Chondrocyte (in vitro differentiated cells): ENCODE data around the gene THAP9. TPM values are rescaled to one million over a fixed set of nuclear protein-coding genes. Genes with fewer than 3 reads are reported as not detected.

Source experiments
- DNase-seq: peaks from one replicate; pipeline ENCODE4 v3.0.0; 2021; ENCODE audit warnings: mixed read lengths, low spot score
- H3K27ac Mint-ChIP-seq: one replicate; pipeline ENCODE4 v1.8.0; 2021; ENCODE audit warnings: mild to moderate bottlenecking, moderate library complexity, mixed read lengths; ENCODE audit not compliant: unreplicated experiment
- H3K27me3 Mint-ChIP-seq: 2 replicates; pipeline ENCODE4 v1.8.0; 2021; ENCODE audit warnings: low read depth, mixed read lengths
- H3K36me3 Mint-ChIP-seq: 2 replicates; pipeline ENCODE4 v1.8.0; 2021; ENCODE audit warnings: low read depth, mixed read lengths
- H3K4me1 Mint-ChIP-seq: 2 replicates; pipeline ENCODE4 v1.8.0; 2021; ENCODE audit warnings: low read depth, mild to moderate bottlenecking, mixed read lengths
- H3K4me3 Mint-ChIP-seq: one replicate; pipeline ENCODE4 v1.8.0; 2021; ENCODE audit warnings: mild to moderate bottlenecking, moderate library complexity, mixed read lengths; ENCODE audit not compliant: unreplicated experiment
- H3K9me3 Mint-ChIP-seq: 2 replicates; pipeline ENCODE4 v1.8.0; 2021; ENCODE audit warnings: low read depth, mixed read lengths
- total RNA-seq: library from RNA; stranded (reverse); gene quantifications from 3 replicates; pipeline ENCODE4 v1.2.1, GENCODE V29; 2021
- TF ChIP-seq, protein P1 (sequence below): fragments of 200-600 bp; sonication (generic); IDR thresholded peaks from 2 replicates; pipeline ENCODE4 v1.5.0; 2021; ENCODE audit warnings: antibody characterized with exemption, mild to moderate bottlenecking, moderate library complexity

The THAP9 gene
- total RNA-seq, 1 donor from 2014 or later, result 4.3 TPM

- Mint-ChIP-seq H3K27me3 (no peaks in the 10 kb centered on the region), H3K4me3 (no peak overlapping the region), H3K4me1 (no peaks in the 10 kb centered on the region), H3K9me3 (no peaks in the 10 kb centered on the region), H3K36me3 (peaks cover 14% of the 10 kb centered on the region), H3K27ac (no peak overlapping the region)
- TF ChIP-seq, protein P1, sequence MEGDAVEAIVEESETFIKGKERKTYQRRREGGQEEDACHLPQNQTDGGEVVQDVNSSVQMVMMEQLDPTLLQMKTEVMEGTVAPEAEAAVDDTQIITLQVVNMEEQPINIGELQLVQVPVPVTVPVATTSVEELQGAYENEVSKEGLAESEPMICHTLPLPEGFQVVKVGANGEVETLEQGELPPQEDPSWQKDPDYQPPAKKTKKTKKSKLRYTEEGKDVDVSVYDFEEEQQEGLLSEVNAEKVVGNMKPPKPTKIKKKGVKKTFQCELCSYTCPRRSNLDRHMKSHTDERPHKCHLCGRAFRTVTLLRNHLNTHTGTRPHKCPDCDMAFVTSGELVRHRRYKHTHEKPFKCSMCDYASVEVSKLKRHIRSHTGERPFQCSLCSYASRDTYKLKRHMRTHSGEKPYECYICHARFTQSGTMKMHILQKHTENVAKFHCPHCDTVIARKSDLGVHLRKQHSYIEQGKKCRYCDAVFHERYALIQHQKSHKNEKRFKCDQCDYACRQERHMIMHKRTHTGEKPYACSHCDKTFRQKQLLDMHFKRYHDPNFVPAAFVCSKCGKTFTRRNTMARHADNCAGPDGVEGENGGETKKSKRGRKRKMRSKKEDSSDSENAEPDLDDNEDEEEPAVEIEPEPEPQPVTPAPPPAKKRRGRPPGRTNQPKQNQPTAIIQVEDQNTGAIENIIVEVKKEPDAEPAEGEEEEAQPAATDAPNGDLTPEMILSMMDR, result no peak
- no peak for DNase-seq
These were observed 68.4 kb downstream of the THAP9 start for GRCh38 chr4:82968972-82969371.

DNA sequence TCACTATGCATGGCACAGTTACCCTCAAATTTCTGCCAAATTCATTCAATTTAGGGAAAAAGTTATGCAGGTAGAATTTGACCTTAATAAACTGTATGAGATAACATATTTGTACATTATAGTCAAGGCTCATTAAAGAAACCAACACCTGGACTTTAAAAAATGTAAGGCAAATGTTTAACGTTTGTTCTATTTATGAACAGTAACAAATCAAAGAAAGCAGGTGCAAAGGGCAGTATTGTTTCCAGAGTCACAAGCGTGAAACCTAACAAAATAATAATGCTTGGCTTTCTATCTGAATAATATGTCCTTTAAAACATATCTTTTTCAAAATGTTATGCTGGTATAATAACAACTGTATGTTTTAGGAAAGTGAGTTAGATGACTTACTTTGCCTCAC lies 68.9 kb downstream of the THAP9 start:
- H3K9me3 Mint-ChIP-seq, result no peaks in the 10 kb centered on the region
- TF ChIP-seq, protein P1, result no peak
- no peak overlapping the region for H3K4me3 Mint-ChIP-seq
- DNase-seq, result no peak
- H3K4me1 Mint-ChIP-seq, result no peaks in the 10 kb centered on the region
- no peak overlapping the region for H3K27ac Mint-ChIP-seq
- H3K36me3 Mint-ChIP-seq, result peaks cover 14% of the 10 kb centered on the region
- no peaks in the 10 kb centered on the region for H3K27me3 Mint-ChIP-seq

Other genes with a start within 250 kb of the THAP9 start
- gene SCD5, start 101.9 kb upstream of the THAP9 start, total RNA-seq, result 20.6 to 25.9 TPM (median 22.6 TPM) in 3 replicates
- gene SEC31A, start 9.6 kb upstream of the THAP9 start, total RNA-seq, result 406 to 470 TPM (median 421 TPM) in 3 replicates
- gene LIN54, start 110.1 kb downstream of the THAP9 start, total RNA-seq, result 12.2 to 13.3 TPM (median 12.3 TPM) in 3 replicates
- 30.6 to 37.5 TPM (median 31.8 TPM) in 3 replicates for gene COPS4, start 134.4 kb downstream of the THAP9 start, total RNA-seq
- gene PLAC8, start 214.0 kb downstream of the THAP9 start, total RNA-seq, result 0.51 TPM in 1 of 3 replicates, not detected in the others